Measurements from ENCODE around the gene SH2D4B.

SH2D4B gene

DNA sequence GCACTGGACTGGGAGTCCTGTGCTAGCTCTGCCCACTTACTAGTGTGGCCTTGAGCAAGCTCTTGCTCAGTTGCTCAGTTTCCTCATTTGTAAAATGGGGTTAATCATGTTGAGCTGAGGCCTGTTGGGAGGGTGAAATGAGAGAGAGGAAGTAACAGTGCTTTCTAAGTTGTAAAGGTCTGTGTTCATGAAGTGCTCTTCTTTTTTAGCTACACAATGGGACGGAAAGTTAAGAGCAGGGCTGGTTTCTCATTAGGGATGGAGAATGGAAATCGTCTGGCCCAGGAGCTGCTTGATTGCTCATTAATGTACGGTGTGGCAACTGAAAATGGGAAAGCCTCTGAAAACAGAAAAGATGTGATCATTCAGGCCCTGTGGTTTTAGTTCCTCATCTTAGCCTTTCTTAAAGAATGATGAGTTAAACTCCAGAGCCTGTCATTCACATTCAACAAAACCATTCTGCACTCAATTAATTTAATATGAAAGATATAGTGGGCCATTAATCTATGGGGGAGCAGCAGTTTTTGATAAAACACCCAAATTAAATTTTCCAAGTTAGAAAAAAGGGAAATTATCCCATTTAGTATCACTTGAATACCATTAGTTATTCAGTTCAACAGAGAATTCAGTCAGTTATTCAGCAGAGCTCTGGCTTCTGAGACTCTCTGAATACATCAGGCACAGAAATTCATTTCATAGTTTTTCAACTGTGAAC is 60.5 kb downstream of the SH2D4B start:
- Histone ChIP-seq H3K4me1 (ENCODE audit: control insufficient read depth, insufficient read depth, low read length) (no peaks in the 10 kb centered on the region), H3K9ac (ENCODE audit: low read length) (no peak overlapping the region), H3K36me3 (ENCODE audit: control insufficient read depth, insufficient read depth, low read length) (no peaks in the 10 kb centered on the region), H3K27me3 (ENCODE audit: control insufficient read depth, insufficient read depth, low read length) (no peaks in the 10 kb centered on the region), H3K4me3 (ENCODE audit: low read length) (no peak overlapping the region), H3K27ac (ENCODE audit: low read depth, low read length) (no peak overlapping the region)

GRCh38 chr10:80598951-80599350 is 61.2 kb downstream of the SH2D4B start:
- H3K27ac ChIP-seq (ENCODE audit: low read depth, low read length): no peak overlapping the region
- H3K36me3 ChIP-seq (ENCODE audit: control insufficient read depth, insufficient read depth, low read length): no peaks in the 10 kb centered on the region
- H3K27me3 ChIP-seq (ENCODE audit: control insufficient read depth, insufficient read depth, low read length): no peaks in the 10 kb centered on the region
- H3K9ac ChIP-seq (ENCODE audit: low read length): no peak overlapping the region
- H3K4me1 ChIP-seq (ENCODE audit: control insufficient read depth, insufficient read depth, low read length): no peaks in the 10 kb centered on the region
- no peak overlapping the region for H3K4me3 ChIP-seq (ENCODE audit: low read length)

DNA sequence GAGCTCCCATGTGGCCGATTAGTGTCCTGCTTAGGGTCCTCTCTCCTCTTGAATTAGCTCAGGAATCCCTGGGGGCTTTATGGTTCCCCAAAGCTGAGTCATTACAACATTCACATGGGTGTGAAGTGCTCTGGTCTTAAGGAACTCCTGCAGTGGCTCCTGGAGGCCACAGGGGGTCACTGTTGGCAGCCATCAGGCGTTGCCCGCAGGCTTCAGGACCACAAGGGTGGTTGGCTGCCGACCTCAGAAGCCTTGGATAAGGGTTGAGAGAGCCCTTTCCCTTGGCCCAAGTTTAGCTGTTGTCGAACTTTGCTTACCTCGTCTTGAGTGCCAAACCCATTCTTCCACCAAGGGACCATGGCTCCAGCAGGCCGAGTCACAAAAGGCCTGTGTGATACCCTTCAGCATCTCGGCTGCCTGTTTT is 61.7 kb downstream of the SH2D4B start:
- H3K4me1 ChIP-seq (ENCODE audit: control insufficient read depth, insufficient read depth, low read length): no peaks in the 10 kb centered on the region
- no peak overlapping the region for H3K4me3 ChIP-seq (ENCODE audit: low read length)
- H3K27ac ChIP-seq (ENCODE audit: low read depth, low read length): no peak overlapping the region
- no peak overlapping the region for H3K9ac ChIP-seq (ENCODE audit: low read length)
- H3K27me3 ChIP-seq (ENCODE audit: control insufficient read depth, insufficient read depth, low read length): no peaks in the 10 kb centered on the region
- H3K36me3 ChIP-seq (ENCODE audit: control insufficient read depth, insufficient read depth, low read length): no peaks in the 10 kb centered on the region

DNA sequence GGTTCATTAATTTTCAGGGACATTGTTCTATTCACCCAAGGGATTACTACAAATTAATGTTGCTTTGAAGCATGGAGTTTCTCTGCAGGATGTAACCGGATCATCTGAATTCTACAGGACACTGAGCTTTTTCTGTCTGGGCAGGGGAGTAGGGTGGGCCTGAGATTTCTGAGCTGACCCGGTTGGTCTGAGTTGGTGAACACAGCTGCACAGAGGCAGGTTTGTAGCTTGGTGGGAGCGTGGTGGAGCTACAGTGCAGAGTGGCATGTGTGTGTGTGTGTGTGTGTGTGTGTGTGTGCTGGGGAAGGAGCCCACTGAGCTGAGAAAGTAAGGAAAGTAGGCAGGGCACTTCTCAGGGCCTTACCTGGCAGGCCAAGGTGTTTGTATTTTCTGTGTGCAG is 62.6 kb downstream of the SH2D4B start:
- no peaks in the 10 kb centered on the region for H3K4me1 ChIP-seq (ENCODE audit: control insufficient read depth, insufficient read depth, low read length)
- no peak overlapping the region for H3K4me3 ChIP-seq (ENCODE audit: low read length)
- no peaks in the 10 kb centered on the region for H3K36me3 ChIP-seq (ENCODE audit: control insufficient read depth, insufficient read depth, low read length)
- H3K27me3 ChIP-seq (ENCODE audit: control insufficient read depth, insufficient read depth, low read length): no peaks in the 10 kb centered on the region
- H3K27ac ChIP-seq (ENCODE audit: low read depth, low read length): no peak overlapping the region
- H3K9ac ChIP-seq (ENCODE audit: low read length): no peak overlapping the region

DNA sequence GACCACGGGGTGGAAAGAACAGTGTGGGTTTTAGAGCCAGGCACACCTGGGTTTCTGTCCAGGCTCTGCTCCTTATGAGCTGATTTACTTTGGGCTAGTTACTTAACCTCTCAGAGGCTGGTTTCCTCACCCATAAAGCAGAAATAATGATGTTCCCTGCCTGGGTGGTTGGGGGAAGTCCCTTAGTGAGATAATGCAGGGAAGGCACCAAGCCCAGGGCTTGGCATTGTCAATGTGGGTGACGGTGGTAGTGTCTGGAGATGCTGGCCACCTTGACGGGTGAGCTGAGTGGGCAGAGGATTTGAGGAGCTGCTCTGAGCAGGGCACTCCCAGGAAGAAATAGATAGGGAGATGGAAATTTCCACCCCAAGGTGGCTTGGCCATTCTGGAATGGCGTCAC is 65.2 kb downstream of the SH2D4B start:
- Histone ChIP-seq H3K9ac (ENCODE audit: low read length) (no peak overlapping the region), H3K36me3 (ENCODE audit: control insufficient read depth, insufficient read depth, low read length) (no peaks in the 10 kb centered on the region), H3K27ac (ENCODE audit: low read depth, low read length) (no peak overlapping the region), H3K4me1 (ENCODE audit: control insufficient read depth, insufficient read depth, low read length) (no peaks in the 10 kb centered on the region), H3K4me3 (ENCODE audit: low read length) (no peak overlapping the region), H3K27me3 (ENCODE audit: control insufficient read depth, insufficient read depth, low read length) (no peaks in the 10 kb centered on the region)

DNA sequence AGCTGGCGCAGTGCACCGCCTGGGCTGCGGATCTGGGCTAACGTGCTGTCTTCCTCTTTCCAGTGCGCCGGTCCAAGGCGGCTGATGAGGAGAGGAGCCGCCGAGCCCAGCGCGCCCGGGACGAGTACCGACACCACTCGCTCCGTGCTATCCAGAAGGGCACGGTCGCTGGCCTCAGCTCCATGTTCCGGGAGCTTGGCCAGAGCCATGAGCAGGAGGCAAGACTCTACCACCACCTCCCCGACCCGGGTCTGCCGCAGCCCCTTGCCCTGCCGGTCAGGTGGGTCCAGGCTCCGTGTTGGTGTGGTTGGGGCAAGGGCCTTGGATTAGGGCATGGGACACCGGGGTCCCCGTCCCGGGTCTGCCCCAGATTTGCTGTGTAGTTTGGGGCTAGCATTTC is 65.8 kb downstream of the SH2D4B start:
- H3K36me3 ChIP-seq (ENCODE audit: control insufficient read depth, insufficient read depth, low read length): no peaks in the 10 kb centered on the region
- H3K9ac ChIP-seq (ENCODE audit: low read length): no peak overlapping the region
- no peaks in the 10 kb centered on the region for H3K27me3 ChIP-seq (ENCODE audit: control insufficient read depth, insufficient read depth, low read length)
- no peaks in the 10 kb centered on the region for H3K4me1 ChIP-seq (ENCODE audit: control insufficient read depth, insufficient read depth, low read length)
- H3K4me3 ChIP-seq (ENCODE audit: low read length): no peak overlapping the region
- no peak overlapping the region for H3K27ac ChIP-seq (ENCODE audit: low read depth, low read length)

DNA sequence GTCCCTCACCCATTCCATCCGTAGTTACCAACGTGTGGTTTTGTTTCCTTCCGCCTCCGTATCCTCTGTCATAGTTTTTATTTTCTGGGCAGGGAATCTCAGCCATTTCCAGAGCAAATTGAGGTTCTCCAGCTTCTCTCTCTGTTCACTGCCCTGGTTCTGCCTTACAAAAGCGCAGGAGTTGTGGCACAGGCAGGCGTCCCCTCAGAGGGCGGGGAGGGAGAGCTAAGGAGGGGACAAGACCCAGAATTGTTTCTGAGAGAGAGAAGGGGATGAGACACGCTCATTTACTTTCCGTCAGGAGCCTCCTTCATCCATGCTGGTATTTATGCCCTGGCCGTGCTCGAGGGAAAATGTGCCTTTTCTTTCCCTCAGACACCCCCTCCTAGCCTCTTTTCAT is 71.0 kb downstream of the SH2D4B start:
- Histone ChIP-seq H3K36me3 (ENCODE audit: control insufficient read depth, insufficient read depth, low read length) (no peaks in the 10 kb centered on the region), H3K4me3 (ENCODE audit: low read length) (no peak overlapping the region), H3K27me3 (ENCODE audit: control insufficient read depth, insufficient read depth, low read length) (no peaks in the 10 kb centered on the region), H3K27ac (ENCODE audit: low read depth, low read length) (no peak overlapping the region), H3K4me1 (ENCODE audit: control insufficient read depth, insufficient read depth, low read length) (no peaks in the 10 kb centered on the region), H3K9ac (ENCODE audit: low read length) (no peak overlapping the region)

DNA sequence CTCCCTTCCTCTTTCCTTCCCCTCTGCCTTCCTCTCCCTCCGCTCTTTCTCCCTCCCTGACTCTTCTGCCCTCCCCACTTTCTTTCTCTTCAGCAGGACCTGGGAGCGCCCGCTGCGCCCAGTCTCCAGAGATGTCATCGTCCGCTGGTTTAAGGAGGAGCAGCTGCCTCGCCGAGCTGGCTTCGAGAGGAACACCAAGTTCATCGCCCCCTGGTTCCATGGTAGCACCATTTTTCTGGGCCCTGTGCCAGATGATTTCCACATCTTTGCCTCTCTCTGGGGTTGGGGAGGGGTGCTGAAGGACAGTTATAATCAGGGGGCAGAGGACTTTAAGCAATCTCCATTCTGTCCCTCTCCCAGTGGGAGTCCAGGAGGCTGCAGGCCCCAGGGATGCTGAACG is 71.6 kb downstream of the SH2D4B start:
- H3K36me3 ChIP-seq (ENCODE audit: control insufficient read depth, insufficient read depth, low read length): no peaks in the 10 kb centered on the region
- no peaks in the 10 kb centered on the region for H3K27me3 ChIP-seq (ENCODE audit: control insufficient read depth, insufficient read depth, low read length)
- no peak overlapping the region for H3K4me3 ChIP-seq (ENCODE audit: low read length)
- H3K4me1 ChIP-seq (ENCODE audit: control insufficient read depth, insufficient read depth, low read length): no peaks in the 10 kb centered on the region
- no peak overlapping the region for H3K27ac ChIP-seq (ENCODE audit: low read depth, low read length)
- no peak overlapping the region for H3K9ac ChIP-seq (ENCODE audit: low read length)

GRCh38 chr10:80611481-80612185 is 73.9 kb downstream of the SH2D4B start:
- H3K9ac ChIP-seq (ENCODE audit: low read length): no peak overlapping the region
- no peaks in the 10 kb centered on the region for H3K36me3 ChIP-seq (ENCODE audit: control insufficient read depth, insufficient read depth, low read length)
- no peaks in the 10 kb centered on the region for H3K27me3 ChIP-seq (ENCODE audit: control insufficient read depth, insufficient read depth, low read length)
- H3K4me3 ChIP-seq (ENCODE audit: low read length): no peak overlapping the region
- no peak overlapping the region for H3K27ac ChIP-seq (ENCODE audit: low read depth, low read length)
- no peaks in the 10 kb centered on the region for H3K4me1 ChIP-seq (ENCODE audit: control insufficient read depth, insufficient read depth, low read length)

- Histone ChIP-seq H3K27me3 (ENCODE audit: control insufficient read depth, insufficient read depth, low read length) (no peaks in the 10 kb centered on the region), H3K4me1 (ENCODE audit: control insufficient read depth, insufficient read depth, low read length) (no peaks in the 10 kb centered on the region), H3K9ac (ENCODE audit: low read length) (no peak overlapping the region), H3K36me3 (ENCODE audit: control insufficient read depth, insufficient read depth, low read length) (no peaks in the 10 kb centered on the region), H3K27ac (ENCODE audit: low read depth, low read length) (no peak overlapping the region), H3K4me3 (ENCODE audit: low read length) (no peak overlapping the region)
These were observed 74.6 kb downstream of the SH2D4B start for GRCh38 chr10:80612261-80612660.

GRCh38 chr10:80613466-80614170 is 75.9 kb downstream of the SH2D4B start:
- Histone ChIP-seq H3K27ac (ENCODE audit: low read depth, low read length) (no peak overlapping the region), H3K4me3 (ENCODE audit: low read length) (no peak overlapping the region), H3K36me3 (ENCODE audit: control insufficient read depth, insufficient read depth, low read length) (no peaks in the 10 kb centered on the region), H3K9ac (ENCODE audit: low read length) (no peak overlapping the region), H3K4me1 (ENCODE audit: control insufficient read depth, insufficient read depth, low read length) (no peaks in the 10 kb centered on the region), H3K27me3 (ENCODE audit: control insufficient read depth, insufficient read depth, low read length) (no peaks in the 10 kb centered on the region)

DNA sequence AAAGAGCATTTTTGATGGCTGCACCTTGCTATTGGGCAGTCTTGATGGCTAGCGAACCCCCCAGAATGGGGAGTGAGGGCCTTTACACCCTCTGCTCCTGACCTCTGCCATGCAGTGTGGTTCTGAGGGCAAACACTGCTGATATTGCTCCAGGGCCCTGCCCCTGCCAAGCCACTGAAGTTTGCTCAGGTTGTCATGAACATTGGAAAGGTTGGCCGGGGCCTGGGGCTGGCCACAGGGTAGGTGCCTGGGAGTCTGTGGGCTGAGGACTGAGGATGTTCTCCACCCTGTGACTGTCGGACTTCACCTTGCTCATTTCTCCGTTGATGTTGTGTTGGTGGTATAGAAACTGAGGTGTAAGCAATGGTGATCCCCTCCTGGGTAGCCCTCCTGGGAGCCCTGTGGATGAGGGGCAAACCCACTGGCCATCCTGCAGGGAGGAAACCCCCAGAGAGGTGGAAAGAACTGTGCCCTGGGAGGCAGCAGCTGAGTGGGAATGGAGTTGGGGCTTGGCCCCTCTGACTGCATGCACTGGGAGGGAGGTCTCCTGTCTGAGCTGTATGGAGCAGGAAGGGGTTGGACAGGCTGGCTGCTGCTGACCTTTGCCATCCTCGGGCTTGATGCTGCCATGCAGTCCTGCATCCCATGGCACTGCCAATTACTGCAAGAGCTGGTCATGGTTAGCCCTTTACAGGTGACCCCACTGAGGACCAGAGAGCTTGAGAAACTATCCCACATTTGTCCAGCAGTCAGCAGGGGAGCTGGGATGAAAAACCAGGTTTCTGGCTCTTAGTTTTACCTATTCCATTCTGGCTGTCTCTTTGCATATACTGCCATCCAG is 77.1 kb downstream of the SH2D4B start:
- Histone ChIP-seq H3K4me3 (ENCODE audit: low read length) (no peak overlapping the region), H3K27me3 (ENCODE audit: control insufficient read depth, insufficient read depth, low read length) (no peaks in the 10 kb centered on the region)

More for the DNA sequence above, 77.1 kb downstream of the SH2D4B start:
- no peaks in the 10 kb centered on the region for H3K36me3 ChIP-seq (ENCODE audit: control insufficient read depth, insufficient read depth, low read length)
- no peak overlapping the region for H3K27ac ChIP-seq (ENCODE audit: low read depth, low read length)
- no peaks in the 10 kb centered on the region for H3K4me1 ChIP-seq (ENCODE audit: control insufficient read depth, insufficient read depth, low read length)
- H3K9ac ChIP-seq (ENCODE audit: low read length): no peak overlapping the region
